ENCODE results near the gene KIF26A. TPM values are rescaled to one million over a fixed set of nuclear protein-coding genes. Genes with fewer than 3 reads are reported as not detected.

The KIF26A gene
- total RNA-seq, 4 donors from 2014 or later = 0.53 to 5.8 (median 1.6) TPM

DNA sequence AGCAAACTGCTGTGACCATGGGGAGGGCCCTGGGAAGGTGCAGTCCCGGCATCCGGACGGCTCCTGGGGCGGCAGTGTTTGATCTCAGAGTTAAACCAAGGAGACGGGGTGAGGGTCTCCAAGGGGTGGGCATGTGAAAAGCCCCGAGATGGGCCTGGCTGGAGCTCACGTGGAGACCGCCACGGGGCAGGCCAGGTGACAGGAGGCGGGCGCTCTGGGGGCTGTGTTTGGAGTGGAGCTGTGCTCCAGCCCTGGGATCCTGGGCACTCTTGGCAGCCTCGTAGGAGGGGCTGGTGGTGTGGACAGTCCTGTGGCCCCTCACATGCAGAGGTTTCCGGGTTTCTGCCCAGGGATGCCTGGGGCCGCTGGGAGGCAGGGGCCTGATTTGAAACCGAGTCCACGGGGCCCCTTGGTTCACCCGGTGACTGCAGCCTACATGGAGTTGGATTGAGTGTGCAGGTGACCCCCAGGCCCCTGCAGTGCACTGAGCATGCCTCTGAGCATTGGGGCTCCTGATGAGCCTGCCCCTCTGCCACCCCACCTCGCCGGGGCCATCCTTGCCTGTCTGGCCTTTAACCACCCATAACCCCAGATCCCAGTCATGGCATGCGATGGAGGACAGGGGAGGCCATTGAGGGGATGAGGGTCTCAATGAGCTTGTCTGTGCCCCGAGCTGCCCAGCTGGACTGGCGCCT is 8.4 kb downstream of the KIF26A start:
- DNase-seq = peak in 1 of 3 donors; percentile 40
- Histone ChIP-seq H3K27ac (no peak overlapping the region), H3K4me3 (no peak overlapping the region), H3K4me1 (peaks cover 0 to 5% (median 0%) of the 10 kb centered on the region in 4 donors), H3K36me3 (no peaks in the 10 kb centered on the region), H3K9me3 (no peaks in the 10 kb centered on the region), H3K27me3 (no peaks in the 10 kb centered on the region)
- TF ChIP-seq, protein P1, sequence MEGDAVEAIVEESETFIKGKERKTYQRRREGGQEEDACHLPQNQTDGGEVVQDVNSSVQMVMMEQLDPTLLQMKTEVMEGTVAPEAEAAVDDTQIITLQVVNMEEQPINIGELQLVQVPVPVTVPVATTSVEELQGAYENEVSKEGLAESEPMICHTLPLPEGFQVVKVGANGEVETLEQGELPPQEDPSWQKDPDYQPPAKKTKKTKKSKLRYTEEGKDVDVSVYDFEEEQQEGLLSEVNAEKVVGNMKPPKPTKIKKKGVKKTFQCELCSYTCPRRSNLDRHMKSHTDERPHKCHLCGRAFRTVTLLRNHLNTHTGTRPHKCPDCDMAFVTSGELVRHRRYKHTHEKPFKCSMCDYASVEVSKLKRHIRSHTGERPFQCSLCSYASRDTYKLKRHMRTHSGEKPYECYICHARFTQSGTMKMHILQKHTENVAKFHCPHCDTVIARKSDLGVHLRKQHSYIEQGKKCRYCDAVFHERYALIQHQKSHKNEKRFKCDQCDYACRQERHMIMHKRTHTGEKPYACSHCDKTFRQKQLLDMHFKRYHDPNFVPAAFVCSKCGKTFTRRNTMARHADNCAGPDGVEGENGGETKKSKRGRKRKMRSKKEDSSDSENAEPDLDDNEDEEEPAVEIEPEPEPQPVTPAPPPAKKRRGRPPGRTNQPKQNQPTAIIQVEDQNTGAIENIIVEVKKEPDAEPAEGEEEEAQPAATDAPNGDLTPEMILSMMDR (IDR thresholded peaks at IDR 0.05) = no peak
- TF ChIP-seq POLR2A (IDR thresholded peaks at IDR 0.05) = no peak

DNA sequence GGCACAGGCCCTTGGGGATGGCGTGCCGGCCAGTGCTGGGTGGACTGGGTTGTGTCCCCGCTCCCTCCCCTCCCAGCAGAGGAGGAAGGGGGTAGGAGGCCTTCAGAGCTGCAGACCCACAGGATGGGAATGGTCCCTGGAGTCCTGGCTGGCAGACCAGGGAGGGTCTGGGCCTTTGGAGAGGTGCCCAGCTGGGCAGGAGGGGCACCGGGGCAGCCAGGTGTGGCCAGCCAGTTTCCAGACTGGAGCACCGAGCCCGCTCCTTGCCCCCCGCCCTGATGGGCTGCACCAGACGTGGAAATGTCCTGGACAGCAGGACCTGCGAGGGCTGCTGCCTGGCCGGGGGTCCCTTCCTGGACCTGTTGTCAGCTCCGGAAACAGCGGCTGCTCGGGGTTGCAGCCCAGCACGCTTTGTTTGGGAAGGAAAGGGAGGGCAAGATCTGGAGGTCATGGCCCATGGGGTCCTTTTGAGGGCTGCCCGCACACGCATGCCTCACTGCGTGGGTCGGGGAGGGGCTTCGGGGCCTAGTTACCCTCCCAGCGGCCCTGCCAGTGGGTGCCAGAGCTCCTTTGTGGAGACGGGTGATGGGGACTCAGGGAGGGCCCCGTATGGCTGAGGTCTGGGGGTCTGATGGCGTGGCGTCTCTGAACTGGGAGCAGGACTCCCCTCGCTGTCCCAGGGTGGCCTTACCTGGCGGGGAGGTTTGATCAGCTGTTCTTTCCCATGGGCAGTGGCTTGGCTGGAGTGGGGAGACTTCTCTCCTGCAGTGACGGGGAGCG is 9.1 kb downstream of the KIF26A start:
- Histone ChIP-seq H3K9me3 (no peaks in the 10 kb centered on the region), H3K4me1 (peaks cover 0 to 5% (median 0%) of the 10 kb centered on the region in 4 donors), H3K27me3 (no peaks in the 10 kb centered on the region), H3K27ac (peak overlapping the region in 1 of 4 donors; percentile 13), H3K4me3 (no peak overlapping the region), H3K36me3 (no peaks in the 10 kb centered on the region)
- TF ChIP-seq, protein P1 (IDR thresholded peaks at IDR 0.05) = no peak
- TF ChIP-seq POLR2A (IDR thresholded peaks at IDR 0.05) = no peak
- no peak for DNase-seq

DNA sequence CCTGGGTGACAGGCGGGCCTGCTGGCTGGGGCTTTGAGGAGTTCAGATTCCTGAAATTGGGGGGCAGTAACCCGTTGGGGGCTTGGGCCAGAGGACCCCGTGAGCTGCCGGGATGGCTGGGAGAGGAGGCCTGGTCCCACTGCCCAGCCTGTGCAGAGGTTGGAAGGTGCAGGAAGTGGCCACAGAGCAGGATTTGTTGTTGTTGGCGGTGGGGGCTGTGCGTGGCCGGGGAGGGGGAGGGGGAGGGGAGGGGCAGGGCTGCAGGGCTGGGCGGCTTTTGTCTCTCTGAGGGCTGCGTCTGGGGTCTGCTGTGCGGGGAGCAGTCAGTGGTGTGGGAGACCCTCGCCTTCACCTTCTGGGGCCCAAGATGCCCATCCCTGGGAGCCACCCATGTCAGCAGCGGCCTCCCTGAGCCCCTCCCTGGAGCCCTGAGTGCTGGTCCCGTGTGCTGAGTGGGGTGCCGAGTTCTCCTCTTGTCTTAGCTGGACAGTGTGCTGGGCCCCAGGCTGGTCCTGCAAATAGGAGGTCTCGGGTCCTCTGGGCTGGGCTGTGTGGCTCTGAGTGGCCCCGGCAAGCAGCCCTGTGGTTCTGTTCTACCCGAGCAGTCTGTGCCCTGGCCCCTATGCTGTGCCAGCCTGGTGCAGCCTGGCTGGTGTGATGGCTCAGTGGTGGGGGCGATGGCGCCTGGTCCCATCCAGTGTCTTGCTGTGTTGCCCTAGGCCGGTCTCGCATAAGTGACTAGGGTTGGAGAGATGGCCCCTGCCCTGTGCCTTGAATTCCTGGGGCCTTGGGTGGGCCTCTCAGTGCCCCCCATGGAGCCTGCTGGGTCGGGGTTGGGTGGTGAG is 10.3 kb downstream of the KIF26A start:
- H3K4me3 ChIP-seq = no peak overlapping the region
- TF ChIP-seq, protein P1 (IDR thresholded peaks at IDR 0.05) = no peak
- TF ChIP-seq POLR2A (IDR thresholded peaks at IDR 0.05) = no peak

DNA sequence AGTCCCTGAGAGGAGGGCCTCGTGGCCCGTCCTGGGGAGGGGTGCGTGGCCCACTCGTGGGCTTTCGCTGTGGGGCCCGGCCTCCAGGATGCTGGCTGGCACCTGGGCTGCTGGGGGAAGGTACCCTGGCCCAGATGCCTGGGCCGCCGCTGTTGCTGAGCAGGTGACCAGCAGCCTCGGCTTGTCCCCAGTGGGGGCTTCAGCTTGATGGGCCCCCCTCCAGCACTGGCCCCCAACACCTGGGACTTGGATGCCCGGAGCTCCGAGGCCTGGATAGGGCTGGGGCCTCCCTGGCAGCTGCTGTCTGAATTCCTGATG is 10.8 kb downstream of the KIF26A start:
- Histone ChIP-seq H3K9me3 (no peaks in the 10 kb centered on the region), H3K4me1 (peaks cover 0 to 5% (median 0%) of the 10 kb centered on the region in 4 donors), H3K4me3 (no peak overlapping the region), H3K27me3 (no peaks in the 10 kb centered on the region), H3K36me3 (no peaks in the 10 kb centered on the region), H3K27ac (peak overlapping the region in 2 of 4 donors; percentile 8 to 25)
- DNase-seq = no peak
- TF ChIP-seq, protein P1 (IDR thresholded peaks at IDR 0.05) = no peak
- TF ChIP-seq POLR2A (IDR thresholded peaks at IDR 0.05) = no peak

More for the DNA sequence above, 10.3 kb downstream of the KIF26A start:
- H3K9me3 ChIP-seq = no peaks in the 10 kb centered on the region
- no peaks in the 10 kb centered on the region for H3K36me3 ChIP-seq
- no peaks in the 10 kb centered on the region for H3K27me3 ChIP-seq
- peak overlapping the region in 1 of 4 donors; percentile 25 for H3K27ac ChIP-seq
- H3K4me1 ChIP-seq = peaks cover 0 to 5% (median 0%) of the 10 kb centered on the region in 4 donors
- DNase-seq = no peak

DNA sequence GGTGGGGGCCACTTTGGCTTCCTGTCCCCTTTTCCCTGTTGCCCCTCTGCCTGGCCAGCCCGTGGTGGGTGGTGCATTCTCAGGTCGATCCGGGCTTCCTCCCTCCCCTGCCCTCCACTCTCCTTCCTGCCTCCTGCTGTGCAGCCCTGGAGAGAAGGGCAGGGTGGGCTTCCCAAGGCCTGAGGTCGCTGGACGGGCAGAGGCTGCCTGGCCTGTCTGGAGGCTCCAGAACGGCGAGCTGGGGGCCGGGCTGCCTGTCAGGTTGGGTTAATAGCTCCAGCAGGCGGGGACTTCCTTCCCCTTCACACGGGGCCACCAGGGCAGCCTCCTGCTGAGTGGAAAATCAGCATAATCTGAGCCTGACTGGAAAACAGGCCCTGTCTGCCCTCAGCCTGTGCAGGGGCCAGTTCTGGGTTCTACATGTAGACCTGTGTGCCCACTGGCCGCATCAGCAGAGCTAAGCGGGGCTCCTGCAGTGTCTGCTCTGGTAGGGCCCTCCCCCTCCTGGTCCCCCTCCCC is 11.3 kb downstream of the KIF26A start:
- no peak for DNase-seq
- Histone ChIP-seq H3K4me1 (peaks cover 0 to 5% (median 0%) of the 10 kb centered on the region in 4 donors), H3K27me3 (no peaks in the 10 kb centered on the region), H3K4me3 (no peak overlapping the region), H3K27ac (peak overlapping the region in 2 of 4 donors; percentile 8 to 25), H3K9me3 (no peaks in the 10 kb centered on the region), H3K36me3 (no peaks in the 10 kb centered on the region)
- TF ChIP-seq POLR2A (IDR thresholded peaks at IDR 0.05) = no peak
- TF ChIP-seq, protein P1 (IDR thresholded peaks at IDR 0.05) = no peak
